ENCODE data around the gene BICC1.

BICC1 gene

DNA sequence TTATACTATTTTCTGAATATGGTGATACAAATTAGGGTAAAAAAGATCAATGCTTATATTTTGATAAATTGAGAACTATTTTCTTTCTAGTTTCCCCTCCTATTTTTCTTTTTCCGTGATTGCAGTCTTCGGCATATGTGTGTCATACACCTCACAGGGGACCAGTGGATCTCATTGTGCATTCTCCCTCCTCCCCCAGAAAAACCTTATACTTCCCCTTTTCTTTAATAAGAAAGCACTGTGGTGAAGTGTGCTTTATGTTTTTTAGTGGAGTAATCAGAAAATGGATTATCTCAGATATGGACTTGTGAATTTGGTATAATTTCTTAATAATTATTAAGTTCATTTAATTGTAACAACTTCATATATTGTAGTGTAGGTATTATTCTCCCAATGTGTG lies 72.8 kb downstream of the BICC1 start:
- TF ChIP-seq, protein P1, sequence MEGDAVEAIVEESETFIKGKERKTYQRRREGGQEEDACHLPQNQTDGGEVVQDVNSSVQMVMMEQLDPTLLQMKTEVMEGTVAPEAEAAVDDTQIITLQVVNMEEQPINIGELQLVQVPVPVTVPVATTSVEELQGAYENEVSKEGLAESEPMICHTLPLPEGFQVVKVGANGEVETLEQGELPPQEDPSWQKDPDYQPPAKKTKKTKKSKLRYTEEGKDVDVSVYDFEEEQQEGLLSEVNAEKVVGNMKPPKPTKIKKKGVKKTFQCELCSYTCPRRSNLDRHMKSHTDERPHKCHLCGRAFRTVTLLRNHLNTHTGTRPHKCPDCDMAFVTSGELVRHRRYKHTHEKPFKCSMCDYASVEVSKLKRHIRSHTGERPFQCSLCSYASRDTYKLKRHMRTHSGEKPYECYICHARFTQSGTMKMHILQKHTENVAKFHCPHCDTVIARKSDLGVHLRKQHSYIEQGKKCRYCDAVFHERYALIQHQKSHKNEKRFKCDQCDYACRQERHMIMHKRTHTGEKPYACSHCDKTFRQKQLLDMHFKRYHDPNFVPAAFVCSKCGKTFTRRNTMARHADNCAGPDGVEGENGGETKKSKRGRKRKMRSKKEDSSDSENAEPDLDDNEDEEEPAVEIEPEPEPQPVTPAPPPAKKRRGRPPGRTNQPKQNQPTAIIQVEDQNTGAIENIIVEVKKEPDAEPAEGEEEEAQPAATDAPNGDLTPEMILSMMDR (conservative IDR thresholded peaks at IDR 0.05; ENCODE audit: low read depth, low read length), result no peak
- H3K4me1 ChIP-seq (ENCODE audit: low read depth, poor library complexity, severe bottlenecking), result no peaks in the 10 kb centered on the region

DNA sequence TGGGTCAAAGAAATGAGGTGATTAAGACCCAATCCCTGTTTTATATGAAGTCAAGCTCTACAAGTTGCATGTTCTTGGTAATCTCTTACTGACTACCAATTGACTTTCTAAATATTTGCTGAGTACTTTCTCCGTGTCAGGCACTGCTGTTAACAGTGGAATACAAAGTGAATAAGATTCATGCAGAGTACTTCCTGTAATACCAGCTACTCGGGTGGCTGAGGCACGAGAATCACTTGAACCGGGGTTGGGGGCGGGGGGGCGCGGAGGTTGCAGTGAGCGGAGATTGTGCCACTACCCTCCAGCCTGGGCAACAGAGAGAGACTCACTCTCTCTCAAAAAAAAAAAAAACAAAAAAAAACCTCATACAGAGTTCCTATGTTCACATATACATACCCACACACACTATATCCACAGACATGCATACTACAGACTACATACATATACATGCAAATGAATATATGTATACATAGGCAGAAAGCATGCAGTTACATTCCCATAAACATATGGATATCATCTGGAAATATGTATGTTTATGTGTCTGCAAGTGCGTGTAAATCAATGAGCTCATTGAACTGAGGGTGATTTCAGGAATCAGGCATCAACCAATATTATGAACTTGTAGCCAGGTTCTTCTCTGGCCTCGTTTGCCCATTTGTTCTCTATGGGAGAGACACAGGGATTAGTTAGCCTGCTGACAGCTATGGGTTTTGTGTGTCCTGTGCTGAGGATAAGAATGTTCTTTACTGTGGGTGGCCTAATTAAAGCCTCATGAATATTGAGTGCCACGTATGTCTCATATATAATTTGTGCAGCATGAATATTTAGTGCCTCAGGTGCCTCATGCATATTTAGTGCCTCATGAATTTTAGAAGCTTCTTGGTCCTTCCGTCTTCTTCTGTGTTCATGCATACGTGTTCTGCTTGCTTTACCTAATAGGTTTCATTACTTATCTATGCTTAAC lies 73.9 kb downstream of the BICC1 start:
- Histone ChIP-seq H3K4me2 (no peak overlapping the region), H3K27ac (no peak overlapping the region), H3K36me3 (ENCODE audit: insufficient read depth) (no peaks in the 10 kb centered on the region), H3K27me3 (ENCODE audit: insufficient read depth, low read depth) (no peaks in the 10 kb centered on the region), H2AFZ (ENCODE audit: low read depth) (no peak overlapping the region), H3K4me1 (ENCODE audit: low read depth, poor library complexity, severe bottlenecking) (no peaks in the 10 kb centered on the region), H4K20me1 (ENCODE audit: insufficient read depth) (no peaks in the 10 kb centered on the region), H3K4me3 (IDR thresholded peaks at IDR 0.05; ENCODE audit: insufficient read depth, low read depth, low read length) (no peak overlapping the region), H3K9ac (no peak overlapping the region), H3K79me2 (ENCODE audit: insufficient read depth, low read depth) (no peaks in the 10 kb centered on the region)
- TF ChIP-seq, protein P1 (conservative IDR thresholded peaks at IDR 0.05; ENCODE audit: low read depth, low read length), result no peak

More for the DNA sequence above, 72.8 kb downstream of the BICC1 start:
- H2AFZ ChIP-seq (ENCODE audit: low read depth), result no peak overlapping the region
- no peak overlapping the region for H3K9ac ChIP-seq
- H3K4me2 ChIP-seq, result no peak overlapping the region
- no peaks in the 10 kb centered on the region for H3K79me2 ChIP-seq (ENCODE audit: insufficient read depth, low read depth)
- H4K20me1 ChIP-seq (ENCODE audit: insufficient read depth), result no peaks in the 10 kb centered on the region
- H3K4me3 ChIP-seq (IDR thresholded peaks at IDR 0.05; ENCODE audit: insufficient read depth, low read depth, low read length), result no peak overlapping the region
- no peak overlapping the region for H3K27ac ChIP-seq
- H3K27me3 ChIP-seq (ENCODE audit: insufficient read depth, low read depth), result no peaks in the 10 kb centered on the region
- no peaks in the 10 kb centered on the region for H3K36me3 ChIP-seq (ENCODE audit: insufficient read depth)

DNA sequence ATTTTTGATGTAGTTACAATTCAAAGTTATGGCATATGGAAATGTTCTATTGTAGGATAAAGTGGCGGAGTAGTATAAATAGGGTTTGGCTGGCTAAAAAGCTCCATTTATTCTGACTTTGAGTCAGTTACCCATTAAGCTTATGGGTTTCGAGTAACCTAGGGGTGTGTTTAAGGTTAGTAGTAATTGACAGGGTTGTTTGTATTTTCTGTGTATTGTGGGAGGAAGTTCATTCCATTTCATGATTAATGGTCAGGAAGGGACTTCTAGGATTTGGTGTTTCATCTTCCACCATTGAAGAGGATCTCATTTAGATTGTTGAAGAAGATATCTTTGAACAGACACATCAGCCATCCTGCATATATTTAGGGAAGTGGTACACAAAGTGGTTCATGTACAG lies 75.0 kb downstream of the BICC1 start:
- Histone ChIP-seq H3K36me3 (ENCODE audit: insufficient read depth) (no peaks in the 10 kb centered on the region), H4K20me1 (ENCODE audit: insufficient read depth) (no peaks in the 10 kb centered on the region), H3K27ac (no peak overlapping the region), H3K4me2 (no peak overlapping the region), H3K4me3 (IDR thresholded peaks at IDR 0.05; ENCODE audit: insufficient read depth, low read depth, low read length) (no peak overlapping the region), H3K27me3 (ENCODE audit: insufficient read depth, low read depth) (no peaks in the 10 kb centered on the region), H3K9ac (no peak overlapping the region), H3K4me1 (ENCODE audit: low read depth, poor library complexity, severe bottlenecking) (no peaks in the 10 kb centered on the region), H2AFZ (ENCODE audit: low read depth) (no peak overlapping the region), H3K79me2 (ENCODE audit: insufficient read depth, low read depth) (no peaks in the 10 kb centered on the region)
- TF ChIP-seq, protein P1 (conservative IDR thresholded peaks at IDR 0.05; ENCODE audit: low read depth, low read length), result no peak

DNA sequence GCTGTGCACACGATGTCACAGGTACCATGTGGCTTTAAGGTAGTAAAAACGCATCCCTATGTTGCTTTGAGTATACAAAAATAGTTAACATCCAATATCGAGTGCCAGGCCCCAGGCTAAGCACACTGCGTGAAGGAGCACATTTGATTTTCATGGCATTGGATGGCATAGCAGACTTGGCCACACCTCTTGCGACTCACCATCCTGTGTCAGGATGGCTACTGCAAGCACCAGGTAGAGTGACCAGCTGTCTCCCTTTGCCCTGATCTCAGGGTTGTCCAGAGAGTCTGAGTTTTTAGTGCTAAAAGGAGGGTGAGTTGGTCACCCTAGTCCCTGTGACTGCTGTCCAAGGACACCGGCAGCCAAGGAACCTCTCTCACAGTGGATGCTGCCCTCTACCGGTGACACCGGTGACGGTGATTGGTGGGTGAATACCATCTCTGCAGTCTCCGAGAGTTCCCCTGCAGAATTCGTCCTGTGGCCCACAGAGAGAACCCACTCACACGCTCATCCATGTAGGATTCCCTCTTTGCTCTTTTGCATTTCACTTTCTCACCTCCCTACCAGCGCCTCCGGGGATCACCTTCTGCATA lies 76.1 kb downstream of the BICC1 start:
- no peaks in the 10 kb centered on the region for H3K79me2 ChIP-seq (ENCODE audit: insufficient read depth, low read depth)
- no peak overlapping the region for H3K4me3 ChIP-seq (IDR thresholded peaks at IDR 0.05; ENCODE audit: insufficient read depth, low read depth, low read length)
- no peaks in the 10 kb centered on the region for H4K20me1 ChIP-seq (ENCODE audit: insufficient read depth)
- no peak overlapping the region for H2AFZ ChIP-seq (ENCODE audit: low read depth)
- H3K27ac ChIP-seq, result no peak overlapping the region
- H3K4me1 ChIP-seq (ENCODE audit: low read depth, poor library complexity, severe bottlenecking), result no peaks in the 10 kb centered on the region
- no peaks in the 10 kb centered on the region for H3K36me3 ChIP-seq (ENCODE audit: insufficient read depth)
- no peak overlapping the region for H3K4me2 ChIP-seq
- TF ChIP-seq, protein P1 (conservative IDR thresholded peaks at IDR 0.05; ENCODE audit: low read depth, low read length), result no peak
- H3K27me3 ChIP-seq (ENCODE audit: insufficient read depth, low read depth), result no peaks in the 10 kb centered on the region
- no peak overlapping the region for H3K9ac ChIP-seq

All from KMS-11 (cell line).